GM23338 (cell line): ENCODE data around the gene LPP.
A peak's percentile ranks its signal among the peaks of the same experiment; 100 is the strongest.

Experiments
- CREB1 ChIP-seq: fragments of 250-450 bp; sonication (Bioruptor Pico); IDR thresholded peaks from 2 replicates; pipeline ENCODE4 v1.5.0; 2020; ENCODE audit warnings: low read depth, mild to moderate bottlenecking, moderate library complexity
- CTCF ChIP-seq, 2 experiments: fragments of 200-600 bp in 1 of 2; sonication (generic) in 1 of 2; conservative IDR thresholded peaks; 2 replicates each; pipeline versions ENCODE4 v1.5.1 to v1.6.1; 2016 to 2017; ENCODE audit warnings: antibody characterized with exemption in 2 of 2, low read depth in 2 of 2, mild to moderate bottlenecking in 2 of 2, moderate library complexity in 1 of 2
- EZH2 ChIP-seq: fragments of 200-600 bp; sonication (generic); IDR thresholded peaks from one replicate; pipeline ENCODE4 v1.8.0; 2017; ENCODE audit warnings: antibody characterized with exemption, mild to moderate bottlenecking, low read depth; ENCODE audit not compliant: unreplicated experiment
- EZH2phosphoT487 ChIP-seq: fragments of 200-600 bp; sonication (generic); IDR thresholded peaks from one replicate; pipeline ENCODE4 v1.8.1; 2018; ENCODE audit warnings: antibody characterized with exemption; ENCODE audit not compliant: unreplicated experiment
- NANOG ChIP-seq: IDR thresholded peaks from 2 replicates; pipeline ENCODE4 v1.6.1; 2016; ENCODE audit warnings: antibody characterized with exemption, borderline replicate concordance
- POLR2AphosphoS5 ChIP-seq: IDR thresholded peaks from 2 replicates; pipeline ENCODE4 v1.6.1; 2016; ENCODE audit warnings: antibody characterized with exemption, low read depth
- STAT1 ChIP-seq: IDR thresholded peaks from one replicate; pipeline ENCODE4 v1.6.1; 2016; ENCODE audit warnings: antibody characterized with exemption; ENCODE audit not compliant: unreplicated experiment
- ZNF114 ChIP-seq: fragments of 250-450 bp; sonication (Bioruptor Pico); IDR thresholded peaks from 2 replicates; pipeline ENCODE4 v1.5.0; 2020; ENCODE audit warnings: mild to moderate bottlenecking, moderate library complexity
- ZNF462 ChIP-seq: fragments of 250-450 bp; sonication (Bioruptor Pico); IDR thresholded peaks from 2 replicates; pipeline ENCODE4 v1.5.0; 2020; ENCODE audit warnings: mild to moderate bottlenecking, moderate library complexity
- TF ChIP-seq, protein P1 (sequence below): IDR thresholded peaks from 2 replicates; pipeline ENCODE4 v1.6.1; 2016; ENCODE audit warnings: antibody characterized with exemption
- TF ChIP-seq, protein P2 (sequence below): IDR thresholded peaks from one replicate; pipeline ENCODE4 v1.6.1; 2018; ENCODE audit warnings: antibody characterized with exemption; ENCODE audit not compliant: unreplicated experiment

GRCh38 chr3:188687389-188687788 is 533.4 kb downstream of the LPP start:
- no peak for TF ChIP-seq NANOG
- TF ChIP-seq, protein P1, sequence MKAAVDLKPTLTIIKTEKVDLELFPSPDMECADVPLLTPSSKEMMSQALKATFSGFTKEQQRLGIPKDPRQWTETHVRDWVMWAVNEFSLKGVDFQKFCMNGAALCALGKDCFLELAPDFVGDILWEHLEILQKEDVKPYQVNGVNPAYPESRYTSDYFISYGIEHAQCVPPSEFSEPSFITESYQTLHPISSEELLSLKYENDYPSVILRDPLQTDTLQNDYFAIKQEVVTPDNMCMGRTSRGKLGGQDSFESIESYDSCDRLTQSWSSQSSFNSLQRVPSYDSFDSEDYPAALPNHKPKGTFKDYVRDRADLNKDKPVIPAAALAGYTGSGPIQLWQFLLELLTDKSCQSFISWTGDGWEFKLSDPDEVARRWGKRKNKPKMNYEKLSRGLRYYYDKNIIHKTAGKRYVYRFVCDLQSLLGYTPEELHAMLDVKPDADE = no peak
- peak; percentile 43 to 57 for TF ChIP-seq CTCF (conservative IDR thresholded peaks at IDR 0.05; ENCODE audit: low read depth in 2 of 2)
- TF ChIP-seq POLR2AphosphoS5 = no peak
- no peak for TF ChIP-seq CREB1 (CRISPR knock-in tag)
- TF ChIP-seq, protein P2, sequence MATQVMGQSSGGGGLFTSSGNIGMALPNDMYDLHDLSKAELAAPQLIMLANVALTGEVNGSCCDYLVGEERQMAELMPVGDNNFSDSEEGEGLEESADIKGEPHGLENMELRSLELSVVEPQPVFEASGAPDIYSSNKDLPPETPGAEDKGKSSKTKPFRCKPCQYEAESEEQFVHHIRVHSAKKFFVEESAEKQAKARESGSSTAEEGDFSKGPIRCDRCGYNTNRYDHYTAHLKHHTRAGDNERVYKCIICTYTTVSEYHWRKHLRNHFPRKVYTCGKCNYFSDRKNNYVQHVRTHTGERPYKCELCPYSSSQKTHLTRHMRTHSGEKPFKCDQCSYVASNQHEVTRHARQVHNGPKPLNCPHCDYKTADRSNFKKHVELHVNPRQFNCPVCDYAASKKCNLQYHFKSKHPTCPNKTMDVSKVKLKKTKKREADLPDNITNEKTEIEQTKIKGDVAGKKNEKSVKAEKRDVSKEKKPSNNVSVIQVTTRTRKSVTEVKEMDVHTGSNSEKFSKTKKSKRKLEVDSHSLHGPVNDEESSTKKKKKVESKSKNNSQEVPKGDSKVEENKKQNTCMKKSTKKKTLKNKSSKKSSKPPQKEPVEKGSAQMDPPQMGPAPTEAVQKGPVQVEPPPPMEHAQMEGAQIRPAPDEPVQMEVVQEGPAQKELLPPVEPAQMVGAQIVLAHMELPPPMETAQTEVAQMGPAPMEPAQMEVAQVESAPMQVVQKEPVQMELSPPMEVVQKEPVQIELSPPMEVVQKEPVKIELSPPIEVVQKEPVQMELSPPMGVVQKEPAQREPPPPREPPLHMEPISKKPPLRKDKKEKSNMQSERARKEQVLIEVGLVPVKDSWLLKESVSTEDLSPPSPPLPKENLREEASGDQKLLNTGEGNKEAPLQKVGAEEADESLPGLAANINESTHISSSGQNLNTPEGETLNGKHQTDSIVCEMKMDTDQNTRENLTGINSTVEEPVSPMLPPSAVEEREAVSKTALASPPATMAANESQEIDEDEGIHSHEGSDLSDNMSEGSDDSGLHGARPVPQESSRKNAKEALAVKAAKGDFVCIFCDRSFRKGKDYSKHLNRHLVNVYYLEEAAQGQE = no peak
- TF ChIP-seq STAT1 = no peak
- TF ChIP-seq EZH2phosphoT487 = no peak
- no peak for TF ChIP-seq EZH2
- TF ChIP-seq ZNF462 (CRISPR knock-in tag) = no peak
- no peak for TF ChIP-seq ZNF114
